Measurements from ENCODE around the gene DCAF12L2.
"Not testable (repeated sequence)": the region's sequence is repeated elsewhere in the genome, so short reads cannot be mapped to it uniquely, and the experiment has no call there.

DCAF12L2 gene

GRCh38 chrX:126165721-126166461 lies at the start of gene DCAF12L2:
Gene DCAF12L2, minus strand, starts transcription at chrX:126166289. Its CDS starts 365 bp downstream, at chrX:126165924.
- DNase-seq, result no peak

DNA sequence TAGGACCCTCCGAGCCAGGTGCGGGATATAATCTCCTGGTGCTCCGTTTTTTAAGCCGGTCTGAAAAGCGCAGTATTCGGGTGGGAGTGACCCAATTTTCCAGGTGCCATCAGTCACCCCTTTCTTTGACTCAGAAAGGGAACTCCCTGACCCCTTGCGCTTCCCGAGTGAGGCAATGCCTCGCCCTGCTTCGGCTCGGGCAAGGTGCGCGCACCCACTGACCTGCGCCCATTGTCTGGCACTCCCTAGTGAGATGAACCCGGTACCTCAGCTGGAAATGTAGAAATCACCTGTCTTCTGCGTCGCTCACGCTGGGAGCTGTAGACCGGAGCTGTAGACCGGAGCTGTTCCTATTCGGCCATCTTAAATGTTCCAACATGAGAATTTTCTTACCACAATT lies 24.8 kb upstream of the DCAF12L2 start:
- DNase-seq, result not testable (repeated sequence)

GRCh38 chrX:126177133-126177840 lies 11.2 kb upstream of the DCAF12L2 start:
- DNase-seq, result no peak

DNA sequence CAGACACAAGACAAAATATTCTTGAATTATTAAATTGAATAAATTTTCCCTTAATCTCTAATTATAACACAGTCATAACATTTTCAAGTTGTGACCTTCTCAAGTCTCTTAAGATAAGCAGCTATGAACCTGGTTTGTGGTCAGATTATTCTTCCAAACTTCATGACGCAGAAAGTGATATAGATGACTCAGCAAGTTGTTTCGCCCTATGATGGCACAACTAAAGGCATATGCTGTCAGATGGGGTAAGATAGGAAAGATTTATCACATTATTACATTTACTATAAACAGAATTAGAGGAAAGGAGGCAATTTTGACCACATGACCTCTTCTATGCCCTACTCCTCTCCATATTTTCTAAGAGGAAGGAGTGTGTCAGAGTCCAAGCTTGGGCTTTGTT lies 4.6 kb upstream of the DCAF12L2 start:
- no peak for DNase-seq

DNA sequence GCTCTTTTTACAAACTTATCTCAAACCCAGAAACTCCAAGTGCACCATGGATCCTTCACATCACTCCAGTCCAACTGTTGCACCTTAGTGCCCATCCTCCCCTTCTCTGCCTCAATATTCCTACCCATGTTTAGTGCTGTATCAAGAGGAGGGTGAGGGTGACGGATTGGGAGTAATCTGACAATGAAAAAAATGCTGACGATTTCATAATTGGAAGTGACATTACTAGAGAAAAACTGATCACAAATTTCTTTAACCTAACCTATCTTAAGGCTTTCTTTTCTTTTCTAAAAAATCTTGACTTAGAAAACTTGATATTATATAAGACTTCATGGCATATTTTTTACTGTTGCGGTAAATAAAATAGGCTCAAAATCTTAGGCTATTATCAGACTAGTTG lies 1.5 kb upstream of the DCAF12L2 start:
- no peak for DNase-seq

- no peak for DNase-seq
Measured at GRCh38 chrX:126165401-126165720, 728 bp downstream of the DCAF12L2 start.

- no peak for DNase-seq
Measured at GRCh38 chrX:126164689-126165400, 1.2 kb downstream of the DCAF12L2 start.

DNA sequence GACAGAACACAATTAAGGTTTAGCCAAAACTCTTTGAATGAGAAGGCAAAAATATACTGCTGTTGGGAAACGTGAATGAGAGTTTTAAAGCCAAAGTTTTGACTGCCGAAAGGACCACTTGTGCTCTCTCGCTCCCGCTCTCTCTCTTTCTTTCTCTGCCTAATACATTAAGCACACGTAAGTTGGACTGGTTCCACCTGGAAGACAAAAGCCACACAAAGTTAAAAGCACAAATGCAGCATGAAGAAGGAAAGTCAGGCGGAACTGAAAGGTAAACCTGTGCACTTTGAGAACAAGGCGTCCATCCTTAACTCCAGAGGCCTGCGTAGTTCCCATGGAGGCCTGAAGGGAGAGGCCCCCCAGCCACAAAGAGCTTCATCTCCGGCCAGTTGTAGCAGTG lies 1.9 kb downstream of the DCAF12L2 start:
- no peak for DNase-seq

- no peak for DNase-seq
Measured at GRCh38 chrX:126141014-126141413, 25.1 kb downstream of the DCAF12L2 start.

GRCh38 chrX:126137899-126138298 lies 28.2 kb downstream of the DCAF12L2 start:
- peak; percentile 4 to 33 for DNase-seq

GRCh38 chrX:126124721-126125120 lies 41.4 kb downstream of the DCAF12L2 start:
- DNase-seq, result no peak
